Adrenal gland (tissue), 5 donors: ENCODE results near the gene LPP.

Experiments used
- POLR2A ChIP-seq, 2 donors: fragments of 450-650 bp; IDR thresholded peaks; one replicate each; pipeline ENCODE4 v1.6.1; 2017; ENCODE audit warnings: antibody characterized with exemption in 2 of 2, mild to moderate bottlenecking in 2 of 2, moderate library complexity in 1 of 2
- TF ChIP-seq, protein P1 (sequence below), 6 experiments: fragments of 450-650 bp in 4 of 6; fragments of 200-600 bp in 2 of 6; sonication (generic) in 1 of 6; IDR thresholded peaks; 1 replicate in 5 of 6; 2 replicates in 1 of 6; pipeline versions ENCODE4 v1.5.1 to v1.8.0; 2016 to 2021; ENCODE audit warnings: antibody characterized with exemption in 6 of 6, mild to moderate bottlenecking in 2 of 6, moderate library complexity in 1 of 6
- donor health status: DM: no; HTN: no; CAD: no.

DNA sequence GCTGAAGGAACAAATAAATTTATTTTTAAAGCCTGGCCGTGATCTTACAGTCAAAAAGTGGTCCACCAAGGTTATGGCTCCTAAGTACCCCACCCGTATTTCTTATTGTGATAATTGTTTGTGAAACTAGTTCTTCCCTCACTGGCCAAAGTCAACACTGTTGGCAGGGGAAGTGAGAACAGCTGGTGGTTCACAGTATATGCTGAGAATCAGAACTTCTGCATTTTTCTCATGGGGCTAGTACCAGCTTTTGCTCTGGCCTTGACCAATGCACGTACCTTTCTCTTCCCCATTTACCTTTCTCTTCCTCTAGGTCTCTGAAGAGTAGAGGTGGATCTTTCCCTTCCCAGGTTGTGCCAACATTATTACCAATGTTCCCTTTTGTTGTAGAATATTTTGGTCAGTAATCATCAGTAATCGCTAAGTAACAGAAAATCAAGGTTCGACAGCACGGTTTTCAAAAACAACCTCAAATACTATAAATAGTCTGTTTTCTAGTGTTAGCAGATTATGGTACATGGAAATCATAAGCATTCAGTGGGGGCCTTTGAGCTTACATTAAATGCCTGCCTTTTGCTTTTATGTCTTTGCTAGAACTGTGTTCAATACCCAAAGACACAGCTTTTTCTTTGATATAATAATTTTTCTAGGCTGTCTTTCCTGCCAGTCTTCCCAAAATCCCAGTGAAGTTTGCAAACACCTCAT is 268.0 kb downstream of the LPP start:
- TF ChIP-seq, protein P1, sequence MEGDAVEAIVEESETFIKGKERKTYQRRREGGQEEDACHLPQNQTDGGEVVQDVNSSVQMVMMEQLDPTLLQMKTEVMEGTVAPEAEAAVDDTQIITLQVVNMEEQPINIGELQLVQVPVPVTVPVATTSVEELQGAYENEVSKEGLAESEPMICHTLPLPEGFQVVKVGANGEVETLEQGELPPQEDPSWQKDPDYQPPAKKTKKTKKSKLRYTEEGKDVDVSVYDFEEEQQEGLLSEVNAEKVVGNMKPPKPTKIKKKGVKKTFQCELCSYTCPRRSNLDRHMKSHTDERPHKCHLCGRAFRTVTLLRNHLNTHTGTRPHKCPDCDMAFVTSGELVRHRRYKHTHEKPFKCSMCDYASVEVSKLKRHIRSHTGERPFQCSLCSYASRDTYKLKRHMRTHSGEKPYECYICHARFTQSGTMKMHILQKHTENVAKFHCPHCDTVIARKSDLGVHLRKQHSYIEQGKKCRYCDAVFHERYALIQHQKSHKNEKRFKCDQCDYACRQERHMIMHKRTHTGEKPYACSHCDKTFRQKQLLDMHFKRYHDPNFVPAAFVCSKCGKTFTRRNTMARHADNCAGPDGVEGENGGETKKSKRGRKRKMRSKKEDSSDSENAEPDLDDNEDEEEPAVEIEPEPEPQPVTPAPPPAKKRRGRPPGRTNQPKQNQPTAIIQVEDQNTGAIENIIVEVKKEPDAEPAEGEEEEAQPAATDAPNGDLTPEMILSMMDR (IDR thresholded peaks at IDR 0.05): no peak
- no peak for TF ChIP-seq POLR2A (IDR thresholded peaks at IDR 0.05)
